SK-N-SH treated with all-trans-retinoic acid at 6 μM for 48 hours (cell line): ENCODE measurements around the gene PIAS1.

Experiments used
- ARNTL ChIP-seq: fragments of 450-650 bp; formaldehyde crosslinking; IDR thresholded peaks from 2 replicates; pipeline ENCODE4 v1.5.0; 2020; ENCODE audit warnings: low read depth, mild to moderate bottlenecking, moderate library complexity, borderline replicate concordance
- BACH2 ChIP-seq: fragments of 250-450 bp; sonication (Bioruptor Pico); IDR thresholded peaks from 2 replicates; pipeline ENCODE4 v1.9.0; 2021; ENCODE audit warnings: mild to moderate bottlenecking, borderline replicate concordance
- ESRRG ChIP-seq: fragments of 250-450 bp; sonication (Bioruptor Pico); IDR thresholded peaks from 2 replicates; pipeline ENCODE4 v1.6.1; 2021; ENCODE audit warnings: mild to moderate bottlenecking
- ISL1 ChIP-seq: fragments of 250-450 bp; sonication (Bioruptor Pico); IDR thresholded peaks from 2 replicates; pipeline ENCODE4 v2.1.2; 2022; ENCODE audit warnings: mild to moderate bottlenecking, moderate library complexity
- PPARA ChIP-seq: fragments of 250-450 bp; sonication (Bioruptor Pico); IDR thresholded peaks from 2 replicates; pipeline ENCODE4 v1.5.0; 2020; ENCODE audit warnings: mild to moderate bottlenecking, borderline replicate concordance
- RARB ChIP-seq: fragments of 250-450 bp; sonication (Bioruptor Pico); IDR thresholded peaks from 2 replicates; pipeline ENCODE4 v1.8.0; 2021; ENCODE audit warnings: mild to moderate bottlenecking, moderate library complexity
- ZFP3 ChIP-seq: fragments of 250-450 bp; sonication (Bioruptor Pico); IDR thresholded peaks from 2 replicates; pipeline ENCODE4 v1.5.0; 2020; ENCODE audit warnings: mild to moderate bottlenecking, moderate library complexity
- ZNF565 ChIP-seq: fragments of 450-650 bp; formaldehyde crosslinking; conservative IDR thresholded peaks from 2 replicates; pipeline ENCODE4 v1.5.0; 2020; ENCODE audit warnings: low read depth, mild to moderate bottlenecking, moderate library complexity
- ZNF8 ChIP-seq: fragments of 450-650 bp; formaldehyde crosslinking; IDR thresholded peaks from 2 replicates; pipeline ENCODE4 v1.5.0; 2020; ENCODE audit warnings: mild to moderate bottlenecking, moderate library complexity
- TF ChIP-seq, protein P1 (sequence below): fragments of 250-450 bp; sonication (Bioruptor Pico); IDR thresholded peaks from 2 replicates; pipeline ENCODE4 v1.5.1; 2020; ENCODE audit warnings: low read depth, mild to moderate bottlenecking, moderate library complexity
- TF ChIP-seq, protein P2 (sequence below): fragments of 250-450 bp; sonication (Bioruptor Pico); IDR thresholded peaks from 2 replicates; pipeline ENCODE4 v1.8.0; 2020; ENCODE audit warnings: mild to moderate bottlenecking, moderate library complexity, borderline replicate concordance

- TF ChIP-seq ISL1 (CRISPR knock-in tag), result no peak
- no peak for TF ChIP-seq ZNF8 (CRISPR knock-in tag)
- TF ChIP-seq PPARA (CRISPR knock-in tag), result no peak
- TF ChIP-seq, protein P1, sequence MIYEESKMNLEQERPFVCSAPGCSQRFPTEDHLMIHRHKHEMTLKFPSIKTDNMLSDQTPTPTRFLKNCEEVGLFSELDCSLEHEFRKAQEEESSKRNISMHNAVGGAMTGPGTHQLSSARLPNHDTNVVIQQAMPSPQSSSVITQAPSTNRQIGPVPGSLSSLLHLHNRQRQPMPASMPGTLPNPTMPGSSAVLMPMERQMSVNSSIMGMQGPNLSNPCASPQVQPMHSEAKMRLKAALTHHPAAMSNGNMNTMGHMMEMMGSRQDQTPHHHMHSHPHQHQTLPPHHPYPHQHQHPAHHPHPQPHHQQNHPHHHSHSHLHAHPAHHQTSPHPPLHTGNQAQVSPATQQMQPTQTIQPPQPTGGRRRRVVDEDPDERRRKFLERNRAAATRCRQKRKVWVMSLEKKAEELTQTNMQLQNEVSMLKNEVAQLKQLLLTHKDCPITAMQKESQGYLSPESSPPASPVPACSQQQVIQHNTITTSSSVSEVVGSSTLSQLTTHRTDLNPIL (CRISPR knock-in tag), result no peak
- no peak for TF ChIP-seq ZFP3
- no peak for TF ChIP-seq ESRRG
- no peak for TF ChIP-seq BACH2
- no peak for TF ChIP-seq ARNTL (CRISPR knock-in tag)
- TF ChIP-seq RARB (CRISPR knock-in tag), result no peak
- TF ChIP-seq, protein P2, sequence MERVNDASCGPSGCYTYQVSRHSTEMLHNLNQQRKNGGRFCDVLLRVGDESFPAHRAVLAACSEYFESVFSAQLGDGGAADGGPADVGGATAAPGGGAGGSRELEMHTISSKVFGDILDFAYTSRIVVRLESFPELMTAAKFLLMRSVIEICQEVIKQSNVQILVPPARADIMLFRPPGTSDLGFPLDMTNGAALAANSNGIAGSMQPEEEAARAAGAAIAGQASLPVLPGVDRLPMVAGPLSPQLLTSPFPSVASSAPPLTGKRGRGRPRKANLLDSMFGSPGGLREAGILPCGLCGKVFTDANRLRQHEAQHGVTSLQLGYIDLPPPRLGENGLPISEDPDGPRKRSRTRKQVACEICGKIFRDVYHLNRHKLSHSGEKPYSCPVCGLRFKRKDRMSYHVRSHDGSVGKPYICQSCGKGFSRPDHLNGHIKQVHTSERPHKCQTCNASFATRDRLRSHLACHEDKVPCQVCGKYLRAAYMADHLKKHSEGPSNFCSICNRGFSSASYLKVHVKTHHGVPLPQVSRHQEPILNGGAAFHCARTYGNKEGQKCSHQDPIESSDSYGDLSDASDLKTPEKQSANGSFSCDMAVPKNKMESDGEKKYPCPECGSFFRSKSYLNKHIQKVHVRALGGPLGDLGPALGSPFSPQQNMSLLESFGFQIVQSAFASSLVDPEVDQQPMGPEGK (CRISPR knock-in tag), result no peak
- no peak for TF ChIP-seq ZNF565 (CRISPR knock-in tag)
Measured at GRCh38 chr15:68062214-68062613, 8.1 kb downstream of the PIAS1 start.
